ENCODE measurements around the gene IRAK1BP1. TPM values are rescaled to one million over a fixed set of nuclear protein-coding genes. Genes with fewer than 3 reads are reported as not detected.
"Not testable (repeated sequence)": the region's sequence is repeated elsewhere in the genome, so short reads cannot be mapped to it uniquely, and the experiment has no call there.

IRAK1BP1 gene
- total RNA-seq, 2 donors from 2014 or later = 1.6 to 2.2 TPM

DNA sequence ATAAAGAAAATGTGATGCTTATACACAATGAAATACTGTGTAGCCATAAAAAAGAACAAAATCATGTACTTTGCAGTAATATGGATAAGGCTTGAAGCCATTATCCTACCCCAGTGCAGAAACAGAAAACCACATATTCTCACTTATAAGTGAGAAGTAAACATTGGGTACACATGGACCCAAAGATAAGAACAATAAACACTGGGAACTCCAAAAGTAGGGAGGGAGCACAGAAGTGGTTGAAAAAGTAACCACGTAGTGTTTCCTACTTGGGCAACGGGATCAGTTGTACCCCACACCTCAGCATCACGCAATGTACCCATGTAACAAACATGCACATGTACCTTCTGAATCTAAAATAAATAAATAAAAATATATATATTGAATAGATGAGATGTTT is 8.2 kb downstream of the IRAK1BP1 start:
- Histone ChIP-seq H3K27ac (no peak overlapping the region), H3K4me1 (ENCODE audit: control insufficient read depth in 1 of 2, low read depth in 2 of 2) (no peaks in the 10 kb centered on the region), H3K9me3 (no peaks in the 10 kb centered on the region), H3K27me3 (replicated peaks; ENCODE audit: insufficient read depth) (no peaks in the 10 kb centered on the region), H3K36me3 (peaks cover 4% of the 10 kb centered on the region), H3K4me3 (no peak overlapping the region)
- ATAC-seq (ENCODE audit: insufficient number of reproducible peaks, low FRiP score, low read depth) (no peak), DNase-seq (ENCODE audit: low spot score) (no peak)
- TF ChIP-seq, protein P1, sequence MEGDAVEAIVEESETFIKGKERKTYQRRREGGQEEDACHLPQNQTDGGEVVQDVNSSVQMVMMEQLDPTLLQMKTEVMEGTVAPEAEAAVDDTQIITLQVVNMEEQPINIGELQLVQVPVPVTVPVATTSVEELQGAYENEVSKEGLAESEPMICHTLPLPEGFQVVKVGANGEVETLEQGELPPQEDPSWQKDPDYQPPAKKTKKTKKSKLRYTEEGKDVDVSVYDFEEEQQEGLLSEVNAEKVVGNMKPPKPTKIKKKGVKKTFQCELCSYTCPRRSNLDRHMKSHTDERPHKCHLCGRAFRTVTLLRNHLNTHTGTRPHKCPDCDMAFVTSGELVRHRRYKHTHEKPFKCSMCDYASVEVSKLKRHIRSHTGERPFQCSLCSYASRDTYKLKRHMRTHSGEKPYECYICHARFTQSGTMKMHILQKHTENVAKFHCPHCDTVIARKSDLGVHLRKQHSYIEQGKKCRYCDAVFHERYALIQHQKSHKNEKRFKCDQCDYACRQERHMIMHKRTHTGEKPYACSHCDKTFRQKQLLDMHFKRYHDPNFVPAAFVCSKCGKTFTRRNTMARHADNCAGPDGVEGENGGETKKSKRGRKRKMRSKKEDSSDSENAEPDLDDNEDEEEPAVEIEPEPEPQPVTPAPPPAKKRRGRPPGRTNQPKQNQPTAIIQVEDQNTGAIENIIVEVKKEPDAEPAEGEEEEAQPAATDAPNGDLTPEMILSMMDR (IDR thresholded peaks at IDR 0.05) = no peak

DNA sequence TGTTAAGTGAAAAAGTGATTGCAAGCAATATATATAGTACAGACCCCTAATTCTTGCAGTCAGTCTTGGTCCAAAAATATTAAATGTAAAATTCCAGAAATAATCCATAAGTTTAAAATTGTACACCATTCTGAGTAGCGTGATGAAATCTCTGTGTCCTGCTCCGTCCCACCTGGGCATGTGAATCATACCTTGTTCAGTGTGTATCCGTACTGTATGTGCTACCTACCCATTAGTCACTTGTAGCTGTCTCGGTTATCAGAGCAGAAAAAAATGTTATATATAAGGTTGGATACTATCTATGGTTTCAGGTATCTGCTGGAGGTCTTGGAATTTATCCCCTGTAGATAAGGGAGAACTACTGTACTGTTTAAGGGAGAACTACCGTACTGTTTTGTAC is 16.3 kb downstream of the IRAK1BP1 start:
- H3K4me3 ChIP-seq = no peak overlapping the region
- H3K36me3 ChIP-seq = no peaks in the 10 kb centered on the region
- H3K27ac ChIP-seq = no peak overlapping the region
- ATAC-seq (ENCODE audit: insufficient number of reproducible peaks, low FRiP score, low read depth) (no peak), DNase-seq (ENCODE audit: low spot score) (no peak)
- H3K27me3 ChIP-seq (replicated peaks; ENCODE audit: insufficient read depth) = no peaks in the 10 kb centered on the region
- TF ChIP-seq, protein P1 (IDR thresholded peaks at IDR 0.05) = no peak
- no peaks in the 10 kb centered on the region for H3K4me1 ChIP-seq (ENCODE audit: control insufficient read depth in 1 of 2, low read depth in 2 of 2)
- H3K9me3 ChIP-seq = no peaks in the 10 kb centered on the region

DNA sequence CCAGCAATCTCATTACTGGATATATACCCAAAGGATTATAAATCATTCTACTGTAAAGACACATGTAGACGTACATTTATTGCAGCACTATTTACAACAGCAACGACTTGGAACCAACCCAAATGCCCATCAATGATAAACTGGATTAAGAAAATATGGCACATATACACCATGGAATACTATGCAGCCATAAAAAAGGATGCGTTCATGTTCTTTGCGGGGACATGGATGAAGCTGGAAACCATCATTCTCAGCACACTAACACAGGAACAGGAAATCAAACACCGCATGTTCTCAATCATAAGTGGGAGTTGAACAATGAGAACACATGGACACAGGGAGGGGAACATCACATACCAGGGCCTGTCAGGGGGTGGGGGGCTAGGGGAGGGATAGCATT is 22.6 kb downstream of the IRAK1BP1 start:
- H3K9me3 ChIP-seq; H3K4me1 ChIP-seq (ENCODE audit: control insufficient read depth in 1 of 2, low read depth in 2 of 2); H3K4me3 ChIP-seq; H3K27me3 ChIP-seq (replicated peaks; ENCODE audit: insufficient read depth); DNase-seq (ENCODE audit: low spot score); ATAC-seq (ENCODE audit: insufficient number of reproducible peaks, low FRiP score, low read depth); H3K27ac ChIP-seq; H3K36me3 ChIP-seq: not testable (repeated sequence)

DNA sequence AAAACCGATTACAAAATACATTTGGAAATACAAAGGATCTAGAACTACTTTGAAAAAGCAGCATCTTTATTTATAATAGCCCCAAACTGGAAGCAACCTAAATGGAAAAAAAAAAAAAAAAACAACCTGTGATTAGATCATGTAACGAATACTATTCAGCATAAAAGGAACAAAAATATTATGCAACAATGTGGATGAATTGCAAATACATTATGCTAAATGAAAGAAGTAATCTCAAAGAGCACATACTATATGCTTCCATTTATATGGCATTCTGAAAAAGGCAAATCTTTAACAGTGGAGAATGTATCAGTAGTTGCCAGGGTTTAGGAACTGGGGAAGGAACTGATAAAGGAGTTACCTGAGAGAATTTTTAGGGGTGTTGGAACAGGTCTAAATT is 28.9 kb downstream of the IRAK1BP1 start:
- H3K27ac ChIP-seq = no peak overlapping the region
- no peaks in the 10 kb centered on the region for H3K4me1 ChIP-seq (ENCODE audit: control insufficient read depth in 1 of 2, low read depth in 2 of 2)
- ATAC-seq (ENCODE audit: insufficient number of reproducible peaks, low FRiP score, low read depth) = no peak
- H3K9me3 ChIP-seq = no peaks in the 10 kb centered on the region
- H3K4me3 ChIP-seq = no peak overlapping the region
- no peak for DNase-seq (ENCODE audit: low spot score)
- TF ChIP-seq, protein P1 (IDR thresholded peaks at IDR 0.05) = no peak
- H3K36me3 ChIP-seq = no peaks in the 10 kb centered on the region
- H3K27me3 ChIP-seq (replicated peaks; ENCODE audit: insufficient read depth) = no peaks in the 10 kb centered on the region

DNA sequence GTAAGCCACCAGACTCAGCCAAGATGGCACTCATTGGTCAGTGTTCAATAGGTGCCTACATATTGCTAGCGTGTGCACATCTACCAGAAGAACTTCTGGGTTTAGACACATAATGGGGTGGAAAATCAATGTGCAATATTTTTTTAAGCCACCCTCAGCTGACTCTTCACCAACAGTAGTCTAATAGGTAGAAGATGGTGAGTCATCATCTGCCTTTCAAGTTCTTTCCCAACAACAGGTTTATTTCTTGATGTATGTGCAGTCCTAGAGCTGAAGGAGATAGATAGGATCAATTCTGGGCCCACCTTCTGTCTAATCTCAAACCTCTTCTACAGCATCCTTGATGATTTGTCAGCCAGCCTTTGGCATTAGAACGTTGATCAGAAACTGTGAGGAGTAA is 41.3 kb downstream of the IRAK1BP1 start:
- DNase-seq (ENCODE audit: low spot score) (no peak), ATAC-seq (ENCODE audit: insufficient number of reproducible peaks, low FRiP score, low read depth) (no peak)
- TF ChIP-seq, protein P1 (IDR thresholded peaks at IDR 0.05) = no peak
- H3K27me3 ChIP-seq (replicated peaks; ENCODE audit: insufficient read depth) = no peaks in the 10 kb centered on the region
- H3K4me3 ChIP-seq = no peak overlapping the region
- no peaks in the 10 kb centered on the region for H3K9me3 ChIP-seq
- no peak overlapping the region for H3K27ac ChIP-seq
- H3K36me3 ChIP-seq = no peaks in the 10 kb centered on the region
- H3K4me1 ChIP-seq (ENCODE audit: control insufficient read depth in 1 of 2, low read depth in 2 of 2) = no peaks in the 10 kb centered on the region

DNA sequence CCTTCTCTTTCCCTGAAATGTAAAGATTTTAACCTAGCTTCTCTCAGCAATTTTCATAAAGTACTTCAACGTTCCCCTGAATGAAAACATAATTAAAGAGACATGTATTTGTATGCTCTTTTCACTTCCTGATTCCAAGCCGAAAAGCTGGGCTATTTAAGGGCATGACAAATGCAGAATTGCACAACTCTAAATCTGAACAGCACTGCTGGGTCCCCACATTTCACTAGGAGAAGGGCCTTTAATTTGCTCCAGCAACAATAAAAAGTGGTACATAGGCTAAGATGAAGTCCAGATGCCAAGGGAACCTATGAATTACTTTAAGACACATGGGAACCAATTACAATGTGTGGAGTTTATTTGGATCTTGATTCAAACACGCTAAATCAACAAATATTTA is 42.0 kb downstream of the IRAK1BP1 start:
- Histone ChIP-seq H3K27ac (no peak overlapping the region), H3K4me1 (ENCODE audit: control insufficient read depth in 1 of 2, low read depth in 2 of 2) (no peaks in the 10 kb centered on the region), H3K4me3 (no peak overlapping the region), H3K36me3 (no peaks in the 10 kb centered on the region), H3K9me3 (no peaks in the 10 kb centered on the region), H3K27me3 (replicated peaks; ENCODE audit: insufficient read depth) (no peaks in the 10 kb centered on the region)
- DNase-seq (ENCODE audit: low spot score) = no peak
- TF ChIP-seq, protein P1 (IDR thresholded peaks at IDR 0.05) = no peak
- ATAC-seq (ENCODE audit: insufficient number of reproducible peaks, low FRiP score, low read depth) = no peak
